CD14-positive monocyte (primary cell): Measurements from ENCODE around the gene USPL1. TPM values are rescaled to one million over a fixed set of nuclear protein-coding genes. Genes with fewer than 3 reads are reported as not detected.

ENCODE experiments used
- DNase-seq, 3 donors: peaks; one replicate each; pipeline ENCODE4 v3.0.0-alpha.2; 2011 to 2022
- H2AFZ ChIP-seq: 2 replicates; pipeline ENCODE4 v1.6.0; 2012; ENCODE audit warnings: mild to moderate bottlenecking, low read depth, low read length, inconsistent platforms; ENCODE audit not compliant: insufficient read depth, poor library complexity, severe bottlenecking
- H3K27ac ChIP-seq, 2 donors: 1 replicate in 1 of 2; 2 replicates in 1 of 2; pipeline ENCODE4 v1.5.1; 2012 to 2013; ENCODE audit warnings: low read length in 2 of 2, control low read depth in 1 of 2, inconsistent platforms in 1 of 2, low read depth in 1 of 2, mild to moderate bottlenecking in 1 of 2
- H3K27me3 ChIP-seq, 2 donors: one replicate each; pipeline versions ENCODE4 v1.6.0 to v1.6.1; 2011 to 2013; ENCODE audit warnings: low read length in 2 of 2; ENCODE audit not compliant: control insufficient read depth in 2 of 2, insufficient read depth in 2 of 2
- H3K36me3 ChIP-seq, 2 donors: replicated peaks in 1 of 2; 1 replicate in 1 of 2; 2 replicates in 1 of 2; pipeline versions ENCODE4 v1.5.1 to v1.6.1; 2012 to 2013; ENCODE audit warnings: low read length in 2 of 2, control low read depth in 1 of 2, inconsistent platforms in 1 of 2, mild to moderate bottlenecking in 1 of 2; ENCODE audit not compliant: insufficient read depth in 2 of 2, control insufficient read depth in 1 of 2
- H3K4me1 ChIP-seq, 2 donors: 1 replicate in 1 of 2; 2 replicates in 1 of 2; pipeline versions ENCODE4 v1.5.1 to v1.6.1; 2012 to 2013; ENCODE audit warnings: low read length in 2 of 2, control low read depth in 1 of 2, inconsistent platforms in 1 of 2, mild to moderate bottlenecking in 1 of 2, moderate library complexity in 1 of 2; ENCODE audit not compliant: insufficient read depth in 2 of 2, control insufficient read depth in 1 of 2
- H3K4me2 ChIP-seq: replicated peaks from 2 replicates; pipeline ENCODE3; 2012; ENCODE audit warnings: low read length, moderate library complexity, mild to moderate bottlenecking; ENCODE audit not compliant: poor library complexity, severe bottlenecking; ENCODE audit errors: extremely low read depth
- H3K4me3 ChIP-seq, 3 experiments: fragments of 200-600 bp in 1 of 3; sonication (generic) in 1 of 3; replicated peaks in 1 of 3; 1 replicate in 2 of 3; 2 replicates in 1 of 3; pipeline ENCODE4 v1.5.1; 2011 to 2013; ENCODE audit warnings: low read length in 3 of 3, mild to moderate bottlenecking in 3 of 3, control low read depth in 2 of 3, low read depth in 2 of 3, inconsistent platforms in 1 of 3, moderate library complexity in 1 of 3
- H3K79me2 ChIP-seq: 2 replicates; pipeline ENCODE4 v1.6.0; 2012; ENCODE audit warnings: mild to moderate bottlenecking, control low read depth, inconsistent platforms, low read length, moderate library complexity; ENCODE audit not compliant: insufficient read depth
- H3K9ac ChIP-seq: 2 replicates; pipeline ENCODE4 v1.6.0; 2017; ENCODE audit warnings: low read length, mild to moderate bottlenecking; ENCODE audit not compliant: insufficient read depth, poor library complexity, severe bottlenecking
- H3K9me3 ChIP-seq, 2 donors: replicated peaks in 1 of 2; 1 replicate in 1 of 2; 2 replicates in 1 of 2; pipeline versions ENCODE4 v1.5.1 to v1.6.1; 2012 to 2013; ENCODE audit warnings: low read length in 2 of 2, control low read depth in 1 of 2; ENCODE audit not compliant: control insufficient read depth in 1 of 2, insufficient read depth in 1 of 2
- H4K20me1 ChIP-seq: 2 replicates; pipeline ENCODE4 v1.6.0; 2012; ENCODE audit warnings: mild to moderate bottlenecking, low read length, control low read depth, moderate library complexity; ENCODE audit not compliant: insufficient read depth
- H3K27ac Mint-ChIP-seq, 7 donors: one replicate each; pipeline ENCODE4 v1.8.0; 2020; ENCODE audit warnings: mild to moderate bottlenecking in 7 of 7, mixed read lengths in 7 of 7, moderate library complexity in 6 of 7, inconsistent platforms in 2 of 7
- H3K27me3 Mint-ChIP-seq, 3 donors: one replicate each; pipeline ENCODE4 v1.8.0; 2021 to 2022; ENCODE audit warnings: low read depth in 3 of 3, mild to moderate bottlenecking in 3 of 3, mixed read lengths in 3 of 3, moderate library complexity in 3 of 3, inconsistent platforms in 1 of 3
- H3K36me3 Mint-ChIP-seq, 2 donors: one replicate each; pipeline ENCODE4 v1.8.0; 2020; ENCODE audit warnings: mixed read lengths in 2 of 2, inconsistent platforms in 1 of 2, mild to moderate bottlenecking in 1 of 2
- H3K4me1 Mint-ChIP-seq: one replicate; pipeline ENCODE4 v1.8.0; 2020; ENCODE audit warnings: mild to moderate bottlenecking, mixed read lengths
- H3K4me3 Mint-ChIP-seq, 2 donors: one replicate each; pipeline ENCODE4 v1.8.0; 2020; ENCODE audit warnings: mild to moderate bottlenecking in 2 of 2, mixed read lengths in 2 of 2, moderate library complexity in 1 of 2
- H3K9me3 Mint-ChIP-seq, 7 donors: one replicate each; pipeline ENCODE4 v1.8.0; 2020 to 2022; ENCODE audit warnings: mixed read lengths in 7 of 7, mild to moderate bottlenecking in 6 of 7, moderate library complexity in 6 of 7, inconsistent platforms in 2 of 7
- CTCF ChIP-seq: fragments of 200-600 bp; IDR thresholded peaks from one replicate; pipeline ENCODE4 v1.8.0; 2022; ENCODE audit warnings: antibody characterized with exemption, mild to moderate bottlenecking
- WGBS: methylation state at CpG from one replicate; pipeline ENCODE4 v1.1.5; 2013; ENCODE audit warnings: missing lambda C conversion rate; ENCODE audit not compliant: insufficient coverage; 5-methylcytosine and 5-hydroxymethylcytosine counted together
- intact Hi-C, 2 donors: fragments of 100-400 bp; cut with micrococcal nuclease; formaldehyde crosslinking; loops; one replicate each; pipeline versions ENCODE4 v1.15.0 to v1.15.1; 2023
- polyA plus RNA-seq, 3 donors: library from polyadenylated mRNA; depleted of rRNA in 1 of 3; unstranded in 2 of 3; stranded (reverse) in 1 of 3; fragments of 300-500 nt in 2 of 3; fragments of >200 nt in 1 of 3; fragmentation: Illumina TruSeq in 2 of 3; gene quantifications; 1 replicate in 2 of 3; 2 replicates in 1 of 3; pipeline ENCODE4 v1.2.3, GENCODE V29; 2012 to 2021

USPL1 gene
- polyA plus RNA-seq, 3 donors, result 3.9 to 20.5 (median 5.5) TPM

GRCh38 chr13:30622551-30622950, 4.8 kb downstream of the USPL1 start:
- no peaks in the 10 kb centered on the region for H3K27me3 Mint-ChIP-seq
- no peak overlapping the region for H3K27ac ChIP-seq
- no peak overlapping the region for H3K4me3 ChIP-seq
- H3K27me3 ChIP-seq, result no peaks in the 10 kb centered on the region
- H3K9me3 ChIP-seq, result no peaks in the 10 kb centered on the region
- H3K36me3 Mint-ChIP-seq, result peaks cover 37 to 40% of the 10 kb centered on the region in 2 donors
- intact Hi-C loops, result no loop called here
- H3K9me3 Mint-ChIP-seq, result no peaks in the 10 kb centered on the region
- H3K27ac Mint-ChIP-seq, result no peak overlapping the region
- H3K36me3 ChIP-seq, result peaks cover 34 to 35% of the 10 kb centered on the region in 2 donors
- WGBS, result no CpG with 5 or more reads among the region's 1 CpG
- peaks cover 6% of the 10 kb centered on the region for H3K4me1 Mint-ChIP-seq
- no peak for TF ChIP-seq CTCF
- H3K9ac ChIP-seq, result no peak overlapping the region
- DNase-seq, result no peak
- peaks cover 23 to 28% of the 10 kb centered on the region in 2 donors for H3K4me1 ChIP-seq
- H3K4me3 Mint-ChIP-seq, result no peak overlapping the region
- no peak overlapping the region for H3K4me2 ChIP-seq
- peaks cover 13% of the 10 kb centered on the region for H4K20me1 ChIP-seq
- H3K79me2 ChIP-seq, result peaks cover 90% of the 10 kb centered on the region
- no peak overlapping the region for H2AFZ ChIP-seq

GRCh38 chr13:30623392-30623791, 5.7 kb downstream of the USPL1 start:
- no peaks in the 10 kb centered on the region for H3K27me3 ChIP-seq
- intact Hi-C loops, result no loop called here
- H3K4me1 Mint-ChIP-seq, result peaks cover 9% of the 10 kb centered on the region
- no peaks in the 10 kb centered on the region for H3K9me3 Mint-ChIP-seq
- no peak overlapping the region for H3K4me3 ChIP-seq
- H3K27ac ChIP-seq, result no peak overlapping the region
- peak overlapping the region in 1 of 7 donors; percentile 19 for H3K27ac Mint-ChIP-seq
- H3K36me3 ChIP-seq, result peaks cover 34 to 35% of the 10 kb centered on the region in 2 donors
- no peak overlapping the region for H3K4me3 Mint-ChIP-seq
- peaks cover 25 to 30% of the 10 kb centered on the region in 2 donors for H3K4me1 ChIP-seq
- H4K20me1 ChIP-seq, result peaks cover 13% of the 10 kb centered on the region
- no peaks in the 10 kb centered on the region for H3K27me3 Mint-ChIP-seq
- H3K36me3 Mint-ChIP-seq, result peaks cover 37 to 40% of the 10 kb centered on the region in 2 donors
- no peak for TF ChIP-seq CTCF
- no peak overlapping the region for H3K4me2 ChIP-seq
- H3K9ac ChIP-seq, result no peak overlapping the region
- no peak overlapping the region for H2AFZ ChIP-seq
- 97% methylated on average over 3 of the region's 5 CpGs for WGBS
- no peak for DNase-seq
- peaks cover 84% of the 10 kb centered on the region for H3K79me2 ChIP-seq
- H3K9me3 ChIP-seq, result no peaks in the 10 kb centered on the region
